ENCODE measurements around the gene CRIP2.

The CRIP2 gene

GRCh38 chr14:105480199-105480746, 5.7 kb downstream of the CRIP2 start:
- no peak overlapping the region for H3K9ac ChIP-seq (ENCODE audit: low read depth, low read length)
- no peak overlapping the region for H3K27ac ChIP-seq (ENCODE audit: low read depth, low read length)
- H3K4me3 ChIP-seq (ENCODE audit: low read length) = no peak overlapping the region
- WGBS = 68% methylated on average over 15 of the region's 15 CpGs
- no peaks in the 10 kb centered on the region for H3K36me3 ChIP-seq (ENCODE audit: insufficient read depth, low read length)
- peaks cover 9% of the 10 kb centered on the region for H3K4me1 ChIP-seq (ENCODE audit: insufficient read depth, low read length)
- peaks cover 97% of the 10 kb centered on the region for H3K27me3 ChIP-seq (ENCODE audit: insufficient read depth, low read length)
- no peaks in the 10 kb centered on the region for H3K9me3 ChIP-seq (ENCODE audit: insufficient read depth, low read depth, low read length)

DNA sequence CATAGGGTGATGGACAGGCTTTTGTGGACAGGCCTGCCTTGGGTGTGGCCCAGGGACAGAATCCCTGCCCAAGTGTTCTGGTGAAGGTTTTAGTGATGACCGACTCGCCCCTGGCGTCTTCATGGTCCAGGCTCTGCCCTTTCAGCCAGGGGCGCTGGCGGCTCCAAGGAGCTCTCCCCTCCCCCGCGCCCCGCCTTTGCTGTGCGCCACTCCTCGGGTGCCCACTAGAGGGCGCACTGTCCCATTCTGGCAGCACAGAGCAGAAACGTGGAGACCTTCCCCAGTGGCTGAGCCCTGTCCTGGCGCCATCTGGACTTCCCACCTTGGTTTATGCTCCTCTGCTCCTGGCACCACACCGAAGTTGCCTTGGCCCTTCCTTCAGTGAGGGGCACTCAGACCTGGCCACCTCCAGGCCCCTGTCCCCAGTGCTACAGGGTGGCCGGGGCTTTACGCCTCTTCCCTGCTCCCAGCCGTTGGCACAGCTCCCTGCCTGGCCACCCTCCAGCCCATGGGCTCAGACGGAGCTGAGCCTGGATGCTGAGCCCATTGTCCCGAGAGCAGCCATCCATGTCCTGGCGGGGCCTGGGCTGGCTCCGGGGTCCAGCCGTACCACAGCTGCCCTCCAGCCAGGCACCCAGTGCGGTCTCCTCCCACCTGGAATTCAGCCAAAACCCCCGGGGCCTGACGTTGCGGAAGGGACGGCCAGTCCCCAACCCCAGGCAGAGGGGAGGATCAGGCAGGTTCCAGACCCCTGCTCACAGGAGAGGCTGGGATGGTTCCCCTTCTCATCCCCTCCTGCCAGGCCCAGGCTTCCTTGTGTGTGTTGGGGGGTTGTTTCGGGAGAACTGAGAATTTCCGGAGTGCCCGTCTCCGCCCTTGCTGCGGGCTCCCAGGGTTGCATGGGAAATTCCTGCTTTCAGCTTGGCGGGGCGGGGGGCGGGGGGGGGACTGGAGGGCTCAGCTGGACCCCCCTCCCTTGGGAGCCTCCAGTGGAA, 6.5 kb downstream of the CRIP2 start:
- H3K27ac ChIP-seq (ENCODE audit: low read depth, low read length) = no peak overlapping the region
- WGBS = 11% methylated on average over 29 of the region's 35 CpGs
- H3K4me1 ChIP-seq (ENCODE audit: insufficient read depth, low read length) = peaks cover 9% of the 10 kb centered on the region
- no peaks in the 10 kb centered on the region for H3K36me3 ChIP-seq (ENCODE audit: insufficient read depth, low read length)
- H3K4me3 ChIP-seq (ENCODE audit: low read length) = peak overlapping the region; percentile 12; the same call in 1 of the 2 replicates
- H3K9me3 ChIP-seq (ENCODE audit: insufficient read depth, low read depth, low read length) = no peaks in the 10 kb centered on the region
- peak overlapping the region; percentile 65 for H3K9ac ChIP-seq (ENCODE audit: low read depth, low read length)
- H3K27me3 ChIP-seq (ENCODE audit: insufficient read depth, low read length) = peaks cover 97% of the 10 kb centered on the region

GRCh38 chr14:105481886-105482457, 7.4 kb downstream of the CRIP2 start:
- H3K36me3 ChIP-seq (ENCODE audit: insufficient read depth, low read length) = no peaks in the 10 kb centered on the region
- no peak overlapping the region for H3K27ac ChIP-seq (ENCODE audit: low read depth, low read length)
- no peaks in the 10 kb centered on the region for H3K9me3 ChIP-seq (ENCODE audit: insufficient read depth, low read depth, low read length)
- 7% methylated on average over 18 of the region's 18 CpGs for WGBS
- H3K9ac ChIP-seq (ENCODE audit: low read depth, low read length) = peak overlapping the region; percentile 55
- H3K27me3 ChIP-seq (ENCODE audit: insufficient read depth, low read length) = peaks cover 97% of the 10 kb centered on the region
- peaks cover 9% of the 10 kb centered on the region for H3K4me1 ChIP-seq (ENCODE audit: insufficient read depth, low read length)
- H3K4me3 ChIP-seq (ENCODE audit: low read length) = no peak overlapping the region

GRCh38 chr14:105482486-105483110, 8.0 kb downstream of the CRIP2 start:
- Histone ChIP-seq H3K27ac (ENCODE audit: low read depth, low read length) (no peak overlapping the region), H3K9me3 (ENCODE audit: insufficient read depth, low read depth, low read length) (no peaks in the 10 kb centered on the region), H3K9ac (ENCODE audit: low read depth, low read length) (peak overlapping the region; percentile 55), H3K27me3 (ENCODE audit: insufficient read depth, low read length) (peaks cover 97% of the 10 kb centered on the region), H3K4me3 (ENCODE audit: low read length) (no peak overlapping the region), H3K4me1 (ENCODE audit: insufficient read depth, low read length) (peaks cover 9% of the 10 kb centered on the region), H3K36me3 (ENCODE audit: insufficient read depth, low read length) (no peaks in the 10 kb centered on the region)
- WGBS = 91% methylated on average over 18 of the region's 18 CpGs

DNA sequence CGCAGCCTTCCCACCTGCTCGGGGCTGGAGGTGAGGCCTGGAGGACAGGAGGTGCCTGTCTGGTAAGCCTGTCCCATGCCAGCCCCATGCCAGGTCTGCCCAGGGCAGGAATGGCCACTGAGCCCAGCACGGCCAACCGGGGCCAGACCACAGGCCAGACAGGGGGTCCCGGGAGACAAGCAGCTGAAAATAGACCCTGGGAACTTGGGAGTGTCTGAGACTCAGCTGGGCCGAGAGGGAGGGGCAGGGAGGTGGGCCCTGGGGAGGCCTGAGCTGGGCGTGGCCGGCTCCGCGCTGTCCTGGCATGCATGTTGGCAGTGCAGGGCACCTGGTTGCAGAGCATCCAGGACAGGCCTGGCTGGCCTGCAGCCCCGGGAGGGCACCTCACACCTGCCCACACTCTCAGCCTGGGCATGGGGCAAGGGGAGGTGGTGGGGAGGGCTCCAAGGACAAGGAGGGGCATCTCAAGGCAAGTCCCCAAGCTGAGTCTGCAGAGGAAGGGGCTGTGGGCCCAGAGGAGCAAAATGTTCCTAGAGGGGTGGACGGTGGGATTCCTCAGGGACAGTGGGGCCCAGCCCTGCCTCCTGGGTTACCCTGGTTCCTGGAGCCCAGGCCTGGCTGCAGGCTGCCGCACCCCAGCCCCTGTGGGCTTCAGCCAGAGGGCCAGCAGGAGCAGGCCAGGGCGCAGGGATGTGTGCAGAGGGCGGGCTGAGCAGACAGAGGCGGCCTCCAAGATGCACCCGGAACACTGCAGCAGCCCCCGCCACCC, 8.9 kb downstream of the CRIP2 start:
- Histone ChIP-seq H3K9me3 (ENCODE audit: insufficient read depth, low read depth, low read length) (no peaks in the 10 kb centered on the region), H3K4me3 (ENCODE audit: low read length) (no peak overlapping the region), H3K9ac (ENCODE audit: low read depth, low read length) (no peak overlapping the region), H3K27ac (ENCODE audit: low read depth, low read length) (no peak overlapping the region), H3K4me1 (ENCODE audit: insufficient read depth, low read length) (peaks cover 9% of the 10 kb centered on the region), H3K27me3 (ENCODE audit: insufficient read depth, low read length) (peaks cover 97% of the 10 kb centered on the region), H3K36me3 (ENCODE audit: insufficient read depth, low read length) (no peaks in the 10 kb centered on the region)
- WGBS = 84% methylated on average over 18 of the region's 18 CpGs

- Histone ChIP-seq H3K27me3 (ENCODE audit: insufficient read depth, low read length) (peaks cover 97% of the 10 kb centered on the region), H3K27ac (ENCODE audit: low read depth, low read length) (no peak overlapping the region), H3K4me3 (ENCODE audit: low read length) (no peak overlapping the region), H3K9ac (ENCODE audit: low read depth, low read length) (no peak overlapping the region), H3K36me3 (ENCODE audit: insufficient read depth, low read length) (no peaks in the 10 kb centered on the region), H3K4me1 (ENCODE audit: insufficient read depth, low read length) (peaks cover 12% of the 10 kb centered on the region), H3K9me3 (ENCODE audit: insufficient read depth, low read depth, low read length) (no peaks in the 10 kb centered on the region)
- 85% methylated on average over 20 of the region's 20 CpGs for WGBS
These were observed 9.7 kb downstream of the CRIP2 start for GRCh38 chr14:105484069-105484996.

GRCh38 chr14:105484997-105485393, 10.4 kb downstream of the CRIP2 start:
- 88% methylated on average over 16 of the region's 16 CpGs for WGBS
- Histone ChIP-seq H3K4me3 (ENCODE audit: low read length) (no peak overlapping the region), H3K9ac (ENCODE audit: low read depth, low read length) (no peak overlapping the region), H3K4me1 (ENCODE audit: insufficient read depth, low read length) (peaks cover 15% of the 10 kb centered on the region), H3K9me3 (ENCODE audit: insufficient read depth, low read depth, low read length) (no peaks in the 10 kb centered on the region), H3K27ac (ENCODE audit: low read depth, low read length) (no peak overlapping the region), H3K36me3 (ENCODE audit: insufficient read depth, low read length) (no peaks in the 10 kb centered on the region), H3K27me3 (ENCODE audit: insufficient read depth, low read length) (peaks cover 92% of the 10 kb centered on the region)

DNA sequence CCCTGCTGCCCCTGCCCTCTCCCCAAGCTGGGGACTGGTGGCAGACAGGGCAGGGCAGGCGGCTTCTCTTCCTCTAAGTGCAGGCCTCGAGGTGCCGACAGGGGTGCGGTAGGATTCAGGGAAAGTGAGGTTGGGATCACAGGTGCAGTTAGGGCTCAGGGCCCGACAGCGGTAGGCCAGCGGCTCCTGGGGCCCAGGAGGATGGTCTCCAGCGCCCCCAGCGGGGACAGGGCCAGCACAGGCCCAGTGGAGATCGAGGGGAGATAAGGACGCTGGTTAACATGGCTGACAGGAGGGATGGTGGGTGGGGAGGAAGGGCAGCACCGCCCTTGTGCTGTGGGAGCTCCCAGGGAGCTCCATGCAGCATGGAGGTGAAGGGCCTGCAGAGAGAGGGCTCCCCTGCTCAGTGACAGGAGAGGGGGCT, 11.1 kb downstream of the CRIP2 start:
- peaks cover 85% of the 10 kb centered on the region for H3K27me3 ChIP-seq (ENCODE audit: insufficient read depth, low read length)
- no peak overlapping the region for H3K9ac ChIP-seq (ENCODE audit: low read depth, low read length)
- H3K4me1 ChIP-seq (ENCODE audit: insufficient read depth, low read length) = peaks cover 15% of the 10 kb centered on the region
- H3K36me3 ChIP-seq (ENCODE audit: insufficient read depth, low read length) = no peaks in the 10 kb centered on the region
- peak overlapping the region; percentile 1; the same call in 1 of the 2 replicates for H3K4me3 ChIP-seq (ENCODE audit: low read length)
- H3K27ac ChIP-seq (ENCODE audit: low read depth, low read length) = no peak overlapping the region
- H3K9me3 ChIP-seq (ENCODE audit: insufficient read depth, low read depth, low read length) = no peaks in the 10 kb centered on the region
- WGBS = 13% methylated on average over 12 of the region's 12 CpGs

DNA sequence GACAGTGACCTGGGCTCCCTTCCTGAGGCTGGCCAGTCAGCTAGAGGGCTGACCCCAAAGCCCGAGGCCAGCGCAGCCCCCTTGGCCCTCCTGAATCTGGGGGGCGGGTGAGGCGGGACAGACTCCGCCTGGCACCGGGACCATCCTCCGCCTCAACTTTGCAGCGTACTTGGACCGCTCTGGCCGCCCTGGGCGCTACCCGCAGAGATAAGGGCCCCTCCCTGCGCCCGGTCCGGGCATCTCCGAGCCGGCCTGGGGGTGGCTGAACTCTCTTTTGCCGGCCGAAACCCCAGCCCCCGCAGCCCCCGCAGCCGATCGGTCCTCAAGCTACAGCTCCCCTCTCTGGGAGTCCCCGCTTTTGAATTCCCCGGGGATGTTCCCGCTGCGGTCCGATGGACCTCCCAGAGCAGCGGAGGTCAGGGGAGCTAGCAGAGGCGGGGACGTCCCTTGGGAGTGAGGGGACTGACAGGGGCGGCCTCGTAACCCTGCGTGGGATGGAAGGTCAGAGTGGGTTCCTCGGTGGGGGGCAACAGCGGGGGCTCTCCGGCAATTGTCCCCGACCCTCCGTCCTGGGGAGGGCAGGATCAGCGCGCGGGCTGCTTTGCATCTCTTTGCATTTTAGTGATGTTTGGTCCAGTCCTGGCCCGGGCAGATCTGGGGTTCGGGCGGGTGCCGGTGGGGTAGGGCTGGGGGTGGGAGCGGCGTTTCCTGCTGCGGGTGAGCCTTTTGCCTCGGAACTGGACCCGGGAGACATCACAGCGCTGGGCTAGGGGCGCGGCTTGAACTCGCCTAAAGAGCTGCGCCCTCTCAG, 11.7 kb downstream of the CRIP2 start, which contains the start of gene CRIP1:
TSS of gene CRIP1 (plus strand) at position 724 of the 811 bp plus-strand sequence. CDS start 374 bp downstream, outside the sequence.
- H3K9me3 ChIP-seq (ENCODE audit: insufficient read depth, low read depth, low read length) = no peaks in the 10 kb centered on the region
- peak within 1 kb of the TSS; percentile 20; the same call in 1 of the 2 replicates for H3K9ac ChIP-seq (ENCODE audit: low read depth, low read length)
- H3K27ac ChIP-seq (ENCODE audit: low read depth, low read length) = no peak within 1 kb of the TSS
- peaks cover 79% of the 10 kb centered on the region for H3K27me3 ChIP-seq (ENCODE audit: insufficient read depth, low read length)
- 5% methylated on average over 56 of the region's 56 CpGs for WGBS
- H3K4me3 ChIP-seq (ENCODE audit: low read length) = peak within 1 kb of the TSS; percentile 47
- no peaks in the 10 kb centered on the region for H3K36me3 ChIP-seq (ENCODE audit: insufficient read depth, low read length)
- H3K4me1 ChIP-seq (ENCODE audit: insufficient read depth, low read length) = peaks cover 10% of the 10 kb centered on the region

Data from HUES64 (cell line).